ENCODE measurements around the gene PEAR1.
A peak's percentile ranks its signal among the peaks of the same experiment; 100 is the strongest.

Gene PEAR1

DNA sequence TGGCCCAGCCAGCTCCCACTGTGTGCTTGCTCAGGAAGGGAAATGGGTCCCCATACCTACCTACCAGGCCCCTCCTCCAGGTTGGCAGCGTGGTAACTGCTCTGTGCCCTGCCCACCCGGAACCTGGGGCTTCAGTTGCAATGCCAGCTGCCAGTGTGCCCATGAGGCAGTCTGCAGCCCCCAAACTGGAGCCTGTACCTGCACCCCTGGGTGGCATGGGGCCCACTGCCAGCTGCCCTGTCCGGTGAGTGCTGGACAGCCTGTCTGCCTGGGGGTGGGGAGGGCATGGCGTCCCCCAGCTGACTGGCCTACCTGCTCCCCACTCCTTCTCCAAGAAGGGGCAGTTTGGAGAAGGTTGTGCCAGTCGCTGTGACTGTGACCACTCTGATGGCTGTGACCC is 16.2 kb downstream of the PEAR1 start:
- no peak overlapping the region for H3K27ac Mint-ChIP-seq
- no peaks in the 10 kb centered on the region for H3K4me1 Mint-ChIP-seq (ENCODE audit: low read depth)
- peaks cover 9% of the 10 kb centered on the region for H3K27me3 Mint-ChIP-seq (ENCODE audit: low read depth)
- no peaks in the 10 kb centered on the region for H3K36me3 Mint-ChIP-seq (ENCODE audit: low read depth)
- H3K9me3 Mint-ChIP-seq = no peaks in the 10 kb centered on the region
- H3K4me3 Mint-ChIP-seq = no peak overlapping the region

DNA sequence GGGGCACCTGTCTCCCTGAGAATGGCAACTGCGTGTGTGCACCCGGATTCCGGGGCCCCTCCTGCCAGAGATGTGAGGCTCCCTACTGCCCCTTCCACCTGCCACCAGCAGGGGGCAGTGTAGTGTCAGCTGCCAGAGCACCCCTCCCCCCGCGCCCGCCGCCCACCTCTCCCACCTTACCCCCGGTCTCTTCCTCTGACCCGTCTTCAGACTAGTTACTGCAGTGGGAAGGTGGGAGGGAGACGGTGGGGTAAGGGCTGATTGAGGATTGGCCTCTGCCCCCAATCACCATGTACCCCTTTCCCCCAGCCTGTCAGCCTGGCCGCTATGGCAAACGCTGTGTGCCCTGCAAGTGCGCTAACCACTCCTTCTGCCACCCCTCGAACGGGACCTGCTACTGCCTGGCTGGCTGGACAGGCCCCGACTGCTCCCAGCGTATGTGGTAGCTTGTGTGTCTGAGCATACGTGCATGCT is 16.8 kb downstream of the PEAR1 start:
- no peaks in the 10 kb centered on the region for H3K4me1 Mint-ChIP-seq (ENCODE audit: low read depth)
- H3K36me3 Mint-ChIP-seq (ENCODE audit: low read depth) = no peaks in the 10 kb centered on the region
- H3K27ac Mint-ChIP-seq = no peak overlapping the region
- H3K27me3 Mint-ChIP-seq (ENCODE audit: low read depth) = peaks cover 9% of the 10 kb centered on the region
- no peaks in the 10 kb centered on the region for H3K9me3 Mint-ChIP-seq
- H3K4me3 Mint-ChIP-seq = no peak overlapping the region

GRCh38 chr1:156911577-156912298 is 18.2 kb downstream of the PEAR1 start:
- Mint-ChIP-seq H3K27me3 (ENCODE audit: low read depth) (peaks cover 19% of the 10 kb centered on the region), H3K27ac (no peak overlapping the region), H3K36me3 (ENCODE audit: low read depth) (no peaks in the 10 kb centered on the region), H3K9me3 (no peaks in the 10 kb centered on the region), H3K4me1 (ENCODE audit: low read depth) (no peaks in the 10 kb centered on the region), H3K4me3 (no peak overlapping the region)

- Mint-ChIP-seq H3K27ac (no peak overlapping the region), H3K27me3 (ENCODE audit: low read depth) (peaks cover 23% of the 10 kb centered on the region), H3K36me3 (ENCODE audit: low read depth) (no peaks in the 10 kb centered on the region), H3K4me3 (no peak overlapping the region), H3K9me3 (no peaks in the 10 kb centered on the region), H3K4me1 (ENCODE audit: low read depth) (no peaks in the 10 kb centered on the region)
Observed at GRCh38 chr1:156912310-156912709, 18.8 kb downstream of the PEAR1 start.

- Mint-ChIP-seq H3K4me1 (ENCODE audit: low read depth) (no peaks in the 10 kb centered on the region), H3K9me3 (no peaks in the 10 kb centered on the region), H3K4me3 (no peak overlapping the region), H3K27ac (no peak overlapping the region), H3K36me3 (ENCODE audit: low read depth) (no peaks in the 10 kb centered on the region), H3K27me3 (ENCODE audit: low read depth) (peaks cover 27% of the 10 kb centered on the region)
Observed at GRCh38 chr1:156912861-156913808, 19.6 kb downstream of the PEAR1 start.

DNA sequence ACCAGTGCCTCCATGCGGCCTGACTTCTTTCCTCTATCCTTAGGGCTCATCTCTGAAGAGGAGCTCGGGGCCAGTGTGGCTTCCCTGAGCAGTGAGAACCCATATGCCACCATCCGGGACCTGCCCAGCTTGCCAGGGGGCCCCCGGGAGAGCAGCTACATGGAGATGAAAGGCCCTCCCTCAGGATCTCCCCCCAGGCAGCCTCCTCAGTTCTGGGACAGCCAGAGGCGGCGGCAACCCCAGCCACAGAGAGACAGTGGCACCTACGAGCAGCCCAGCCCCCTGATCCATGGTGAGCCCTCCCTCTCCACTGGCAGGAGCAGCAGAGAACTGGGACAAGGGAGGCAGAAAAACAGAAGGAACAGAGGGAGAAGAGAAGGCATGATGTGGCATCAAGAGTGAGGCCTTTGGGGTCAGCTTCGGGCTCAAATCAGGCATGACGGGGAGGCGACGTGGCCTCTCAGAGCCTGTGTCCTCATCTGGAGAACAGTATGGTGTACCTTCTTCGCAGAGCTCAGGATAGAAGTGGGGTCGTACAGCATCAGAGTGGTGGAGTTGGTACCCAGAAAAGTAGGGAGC is 20.4 kb downstream of the PEAR1 start:
- Mint-ChIP-seq H3K27me3 (ENCODE audit: low read depth) (peaks cover 35% of the 10 kb centered on the region), H3K27ac (no peak overlapping the region)

DNA sequence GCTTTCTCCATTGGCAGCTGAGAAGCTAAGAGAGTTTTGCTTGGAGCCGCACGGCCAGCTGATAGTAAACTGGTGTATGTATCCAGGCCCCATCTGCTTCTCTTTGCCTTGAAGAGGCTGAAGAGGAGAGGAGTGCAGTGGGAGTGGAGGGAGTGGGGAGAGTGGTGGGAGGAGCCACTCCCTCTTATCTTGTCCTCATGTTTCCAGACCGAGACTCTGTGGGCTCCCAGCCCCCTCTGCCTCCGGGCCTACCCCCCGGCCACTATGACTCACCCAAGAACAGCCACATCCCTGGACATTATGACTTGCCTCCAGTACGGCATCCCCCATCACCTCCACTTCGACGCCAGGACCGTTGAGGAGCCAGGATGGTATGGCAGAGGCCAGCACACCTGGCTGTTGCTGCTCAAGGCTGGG is 20.9 kb downstream of the PEAR1 start:
- H3K9me3 Mint-ChIP-seq = no peaks in the 10 kb centered on the region
- no peak overlapping the region for H3K27ac Mint-ChIP-seq
- no peak overlapping the region for H3K4me3 Mint-ChIP-seq
- H3K27me3 Mint-ChIP-seq (ENCODE audit: low read depth) = peaks cover 40% of the 10 kb centered on the region
- no peaks in the 10 kb centered on the region for H3K36me3 Mint-ChIP-seq (ENCODE audit: low read depth)
- no peaks in the 10 kb centered on the region for H3K4me1 Mint-ChIP-seq (ENCODE audit: low read depth)

More for the DNA sequence above, 20.4 kb downstream of the PEAR1 start:
- Mint-ChIP-seq H3K36me3 (ENCODE audit: low read depth) (no peaks in the 10 kb centered on the region), H3K9me3 (no peaks in the 10 kb centered on the region), H3K4me3 (no peak overlapping the region), H3K4me1 (ENCODE audit: low read depth) (no peaks in the 10 kb centered on the region)

- no peak within 1 kb of the TSS for H3K27ac Mint-ChIP-seq
- no peak within 1 kb of the TSS for H3K4me3 Mint-ChIP-seq
- no peaks in the 10 kb centered on the region for H3K36me3 Mint-ChIP-seq (ENCODE audit: low read depth)
- peaks cover 6% of the 10 kb centered on the region for H3K4me1 Mint-ChIP-seq (ENCODE audit: low read depth)
- H3K9me3 Mint-ChIP-seq = no peaks in the 10 kb centered on the region
- H3K27me3 Mint-ChIP-seq (ENCODE audit: low read depth) = peaks cover 88% of the 10 kb centered on the region
Observed at GRCh38 chr1:156920233-156921052, 26.9 kb downstream of the PEAR1 start, which contains the start of gene LRRC71. LRRC71 (plus strand) TSS chr1:156920632; CDS start chr1:156920804, 172 bp downstream.

- no peak overlapping the region for H3K4me3 Mint-ChIP-seq
- no peak overlapping the region for H3K27ac Mint-ChIP-seq
- H3K27me3 Mint-ChIP-seq (ENCODE audit: low read depth) = peaks cover 90% of the 10 kb centered on the region
- H3K9me3 Mint-ChIP-seq = no peaks in the 10 kb centered on the region
- H3K4me1 Mint-ChIP-seq (ENCODE audit: low read depth) = peaks cover 6% of the 10 kb centered on the region
- no peaks in the 10 kb centered on the region for H3K36me3 Mint-ChIP-seq (ENCODE audit: low read depth)
Observed at GRCh38 chr1:156921053-156921529, 27.6 kb downstream of the PEAR1 start.

- H3K27ac Mint-ChIP-seq = no peak overlapping the region
Observed at GRCh38 chr1:156922986-156923669, 29.6 kb downstream of the PEAR1 start.

DNA sequence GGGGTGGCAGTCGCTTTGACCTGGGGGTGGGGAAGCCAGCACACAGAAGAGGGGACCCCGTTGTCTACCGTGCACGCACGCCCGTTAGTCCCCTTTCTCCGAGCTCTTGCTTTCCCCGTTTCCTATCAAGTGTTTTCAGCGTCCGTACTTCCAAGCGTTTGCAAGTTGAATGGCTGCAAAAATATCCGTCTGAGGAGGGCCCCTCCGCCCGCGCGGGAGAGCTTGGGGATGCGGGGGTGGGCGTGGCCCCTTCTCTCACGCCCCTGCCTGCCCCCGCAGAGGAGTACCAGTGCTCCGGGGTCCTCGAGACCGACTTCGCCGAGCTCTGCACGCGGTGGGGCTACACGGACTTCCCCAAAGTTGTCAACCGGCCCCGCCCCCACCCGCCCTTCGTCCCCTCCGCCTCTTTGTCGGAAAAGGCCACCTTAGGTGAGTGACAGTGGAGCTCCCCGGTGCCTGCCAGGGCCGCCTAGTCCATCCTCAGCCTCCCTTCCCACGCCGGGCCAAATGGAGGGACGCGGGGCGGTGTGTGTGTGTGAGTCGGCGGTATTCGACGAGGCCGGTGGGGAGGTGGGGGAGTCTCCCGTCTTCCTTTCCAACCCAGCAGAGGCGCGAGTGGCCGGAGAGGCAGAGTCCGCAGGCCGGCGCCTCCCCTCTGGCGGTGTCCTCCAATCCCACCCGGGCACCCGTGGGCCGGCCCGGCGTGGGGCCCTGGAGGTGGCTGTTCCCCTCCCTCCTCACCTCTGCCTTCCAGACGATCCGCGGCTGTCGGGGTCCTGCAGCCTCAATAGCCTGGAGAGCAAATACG is 30.4 kb downstream of the PEAR1 start:
- H3K36me3 Mint-ChIP-seq (ENCODE audit: low read depth) = no peaks in the 10 kb centered on the region
- no peaks in the 10 kb centered on the region for H3K9me3 Mint-ChIP-seq
- H3K27me3 Mint-ChIP-seq (ENCODE audit: low read depth) = peaks cover 96% of the 10 kb centered on the region
- H3K27ac Mint-ChIP-seq = no peak overlapping the region
- peaks cover 14% of the 10 kb centered on the region for H3K4me1 Mint-ChIP-seq (ENCODE audit: low read depth)
- H3K4me3 Mint-ChIP-seq = no peak overlapping the region

More at GRCh38 chr1:156922986-156923669, 29.6 kb downstream of the PEAR1 start:
- H3K9me3 Mint-ChIP-seq = no peaks in the 10 kb centered on the region
- peaks cover 13% of the 10 kb centered on the region for H3K4me1 Mint-ChIP-seq (ENCODE audit: low read depth)
- H3K27me3 Mint-ChIP-seq (ENCODE audit: low read depth) = peaks cover 96% of the 10 kb centered on the region
- no peaks in the 10 kb centered on the region for H3K36me3 Mint-ChIP-seq (ENCODE audit: low read depth)
- peak overlapping the region; percentile 15 for H3K4me3 Mint-ChIP-seq

- H3K36me3 Mint-ChIP-seq (ENCODE audit: low read depth) = no peaks in the 10 kb centered on the region
- H3K4me3 Mint-ChIP-seq = no peak overlapping the region
- peaks cover 96% of the 10 kb centered on the region for H3K27me3 Mint-ChIP-seq (ENCODE audit: low read depth)
- no peaks in the 10 kb centered on the region for H3K9me3 Mint-ChIP-seq
- H3K27ac Mint-ChIP-seq = no peak overlapping the region
- peaks cover 14% of the 10 kb centered on the region for H3K4me1 Mint-ChIP-seq (ENCODE audit: low read depth)
Observed at GRCh38 chr1:156924478-156925153, 31.1 kb downstream of the PEAR1 start.
